HFFc6 (cell line): ENCODE data around the gene SLC2A13. TPM values are rescaled to one million over a fixed set of nuclear protein-coding genes. Genes with fewer than 3 reads are reported as not detected.
A peak's percentile ranks its signal among the peaks of the same experiment; 100 is the strongest.

Source experiments
- DNase-seq: peaks from one replicate; pipeline ENCODE4 v3.0.0-alpha.2; 2018
- H3K27ac Mint-ChIP-seq: 2 replicates; pipeline ENCODE4 v1.8.0; 2020; ENCODE audit warnings: mild to moderate bottlenecking, mixed read lengths
- H3K27me3 Mint-ChIP-seq: 2 replicates; pipeline ENCODE4 v1.8.0; 2021; ENCODE audit warnings: mild to moderate bottlenecking, moderate library complexity, mixed read lengths; ENCODE audit not compliant: insufficient read depth
- H3K36me3 Mint-ChIP-seq: 2 replicates; pipeline ENCODE4 v1.8.0; 2021; ENCODE audit warnings: low read depth, mixed read lengths
- H3K4me1 Mint-ChIP-seq: 2 replicates; pipeline ENCODE4 v1.8.0; 2020; ENCODE audit warnings: low read depth, mixed read lengths
- H3K4me3 Mint-ChIP-seq: 2 replicates; pipeline ENCODE4 v1.8.0; 2020; ENCODE audit warnings: mild to moderate bottlenecking, moderate library complexity, mixed read lengths
- H3K9me3 Mint-ChIP-seq: 2 replicates; pipeline ENCODE4 v1.8.0; 2020; ENCODE audit warnings: mild to moderate bottlenecking, mixed read lengths
- total RNA-seq, 6 experiments: library from RNA; stranded (reverse); fragmentation: NEBNext Ultra II Directional; extraction: Animal tissue kit (Norgen Biotek cat#: 25700); gene quantifications; 2 replicates in 1 of 6; 3 replicates in 5 of 6; pipeline ENCODE4 v1.2.3, GENCODE V29; 2021
- TF ChIP-seq, protein P1 (sequence below): fragments of 200-600 bp; sonication (generic); IDR thresholded peaks from 2 replicates; pipeline ENCODE4 v1.5.0; 2021; ENCODE audit warnings: antibody characterized with exemption, mild to moderate bottlenecking

Gene SLC2A13
- total RNA-seq, 6 experiments from 2014 or later: 2.3 to 3.3 (median 2.9) TPM

DNA sequence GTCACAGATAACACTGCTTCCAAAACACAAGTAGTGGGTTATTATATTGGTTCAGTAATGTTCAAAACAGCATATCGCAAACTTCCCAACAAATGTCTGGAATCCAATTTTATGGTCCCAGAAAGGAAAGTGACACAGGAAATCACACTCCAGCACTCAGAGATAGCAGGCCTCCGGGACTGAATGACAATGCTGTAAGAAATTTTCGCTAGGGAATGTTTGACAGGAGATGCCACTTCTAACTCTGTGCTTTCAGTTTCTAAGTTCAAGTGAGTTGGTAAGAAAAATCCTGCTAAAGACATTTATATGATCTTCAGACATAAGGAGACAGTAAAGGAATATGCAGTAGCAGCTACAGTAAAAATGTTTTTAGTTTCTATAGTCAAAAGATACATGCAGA lies 93.2 kb downstream of the SLC2A13 start:
- 0 out of 2 replicates have a peak, but pooled peaks cover 6% of the 10 kb centered on the region for H3K4me1 Mint-ChIP-seq
- no peaks in the 10 kb centered on the region for H3K9me3 Mint-ChIP-seq
- H3K27me3 Mint-ChIP-seq: no peaks in the 10 kb centered on the region
- DNase-seq: no peak
- no peaks in the 10 kb centered on the region for H3K36me3 Mint-ChIP-seq
- no peak overlapping the region for H3K27ac Mint-ChIP-seq
- no peak overlapping the region for H3K4me3 Mint-ChIP-seq
- TF ChIP-seq, protein P1, sequence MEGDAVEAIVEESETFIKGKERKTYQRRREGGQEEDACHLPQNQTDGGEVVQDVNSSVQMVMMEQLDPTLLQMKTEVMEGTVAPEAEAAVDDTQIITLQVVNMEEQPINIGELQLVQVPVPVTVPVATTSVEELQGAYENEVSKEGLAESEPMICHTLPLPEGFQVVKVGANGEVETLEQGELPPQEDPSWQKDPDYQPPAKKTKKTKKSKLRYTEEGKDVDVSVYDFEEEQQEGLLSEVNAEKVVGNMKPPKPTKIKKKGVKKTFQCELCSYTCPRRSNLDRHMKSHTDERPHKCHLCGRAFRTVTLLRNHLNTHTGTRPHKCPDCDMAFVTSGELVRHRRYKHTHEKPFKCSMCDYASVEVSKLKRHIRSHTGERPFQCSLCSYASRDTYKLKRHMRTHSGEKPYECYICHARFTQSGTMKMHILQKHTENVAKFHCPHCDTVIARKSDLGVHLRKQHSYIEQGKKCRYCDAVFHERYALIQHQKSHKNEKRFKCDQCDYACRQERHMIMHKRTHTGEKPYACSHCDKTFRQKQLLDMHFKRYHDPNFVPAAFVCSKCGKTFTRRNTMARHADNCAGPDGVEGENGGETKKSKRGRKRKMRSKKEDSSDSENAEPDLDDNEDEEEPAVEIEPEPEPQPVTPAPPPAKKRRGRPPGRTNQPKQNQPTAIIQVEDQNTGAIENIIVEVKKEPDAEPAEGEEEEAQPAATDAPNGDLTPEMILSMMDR: no peak

DNA sequence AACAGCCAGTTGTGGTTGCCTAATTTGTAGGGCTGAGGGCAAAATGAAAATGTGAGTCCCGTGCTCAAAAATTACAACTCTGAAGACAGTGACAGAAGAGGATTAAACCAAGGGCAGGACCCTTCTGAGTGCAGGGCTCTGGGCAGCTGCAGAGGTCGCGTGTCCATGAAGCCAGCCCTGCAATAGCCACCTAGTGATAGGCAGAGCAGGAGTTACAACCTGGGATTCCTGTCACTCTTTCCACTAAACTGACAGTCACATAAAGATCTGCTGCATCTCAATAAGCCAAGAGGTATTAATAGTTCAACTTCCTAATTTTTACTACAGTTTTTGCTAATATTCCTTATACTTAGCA lies 94.1 kb downstream of the SLC2A13 start:
- H3K27me3 Mint-ChIP-seq: no peaks in the 10 kb centered on the region
- H3K9me3 Mint-ChIP-seq: no peaks in the 10 kb centered on the region
- H3K36me3 Mint-ChIP-seq: no peaks in the 10 kb centered on the region
- TF ChIP-seq, protein P1: no peak
- H3K4me3 Mint-ChIP-seq: peak overlapping the region; percentile 71
- H3K27ac Mint-ChIP-seq: no peak overlapping the region
- DNase-seq: no peak
- H3K4me1 Mint-ChIP-seq: 0 out of 2 replicates have a peak, but pooled peaks cover 6% of the 10 kb centered on the region

DNA sequence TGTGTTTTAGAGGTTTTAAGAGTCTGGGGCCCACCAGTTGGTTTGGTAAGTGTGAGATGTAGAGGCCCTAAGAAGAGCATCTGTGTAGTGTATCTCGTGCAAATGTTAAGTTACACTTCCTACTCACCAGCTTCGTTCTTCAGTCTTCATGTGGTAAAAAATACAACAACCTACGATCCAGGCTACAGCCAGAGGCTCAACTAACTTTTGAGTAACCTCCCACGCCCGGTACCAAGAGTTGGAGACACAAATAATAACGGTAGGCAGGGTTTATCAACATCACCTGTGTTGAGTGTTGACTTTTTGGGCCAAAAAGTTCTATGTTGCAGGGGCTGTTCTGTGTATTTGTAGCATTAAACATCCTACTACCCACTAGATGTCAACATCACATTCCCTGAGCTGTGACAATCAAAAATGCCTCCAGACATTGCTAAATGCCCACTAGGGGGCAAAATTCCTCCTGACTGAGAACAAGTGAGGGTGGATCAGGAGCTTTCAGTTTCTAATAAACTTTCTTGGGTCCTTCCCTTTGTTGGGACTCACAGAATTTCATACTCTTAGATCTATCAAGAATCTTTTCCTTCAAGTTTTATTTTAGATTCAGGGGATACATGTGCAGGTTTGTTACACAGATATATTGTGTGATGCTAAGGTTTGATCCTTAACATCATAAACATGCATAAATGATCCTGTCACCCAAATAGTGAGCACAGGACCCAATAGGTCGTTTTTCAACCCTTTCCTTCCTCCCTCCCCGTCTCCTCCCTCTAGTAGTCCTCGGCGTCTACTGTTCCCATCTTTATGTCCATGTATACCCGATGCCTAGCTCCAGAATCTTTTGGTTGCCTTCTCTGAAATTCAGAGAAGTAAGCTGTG lies 94.7 kb downstream of the SLC2A13 start:
- Mint-ChIP-seq H3K4me1 (0 out of 2 replicates have a peak, but pooled peaks cover 6% of the 10 kb centered on the region), H3K27ac (no peak overlapping the region), H3K27me3 (no peaks in the 10 kb centered on the region), H3K36me3 (no peaks in the 10 kb centered on the region), H3K9me3 (no peaks in the 10 kb centered on the region), H3K4me3 (peak overlapping the region; percentile 71)
- DNase-seq: peak; percentile 53
- TF ChIP-seq, protein P1: peak; percentile 89

DNA sequence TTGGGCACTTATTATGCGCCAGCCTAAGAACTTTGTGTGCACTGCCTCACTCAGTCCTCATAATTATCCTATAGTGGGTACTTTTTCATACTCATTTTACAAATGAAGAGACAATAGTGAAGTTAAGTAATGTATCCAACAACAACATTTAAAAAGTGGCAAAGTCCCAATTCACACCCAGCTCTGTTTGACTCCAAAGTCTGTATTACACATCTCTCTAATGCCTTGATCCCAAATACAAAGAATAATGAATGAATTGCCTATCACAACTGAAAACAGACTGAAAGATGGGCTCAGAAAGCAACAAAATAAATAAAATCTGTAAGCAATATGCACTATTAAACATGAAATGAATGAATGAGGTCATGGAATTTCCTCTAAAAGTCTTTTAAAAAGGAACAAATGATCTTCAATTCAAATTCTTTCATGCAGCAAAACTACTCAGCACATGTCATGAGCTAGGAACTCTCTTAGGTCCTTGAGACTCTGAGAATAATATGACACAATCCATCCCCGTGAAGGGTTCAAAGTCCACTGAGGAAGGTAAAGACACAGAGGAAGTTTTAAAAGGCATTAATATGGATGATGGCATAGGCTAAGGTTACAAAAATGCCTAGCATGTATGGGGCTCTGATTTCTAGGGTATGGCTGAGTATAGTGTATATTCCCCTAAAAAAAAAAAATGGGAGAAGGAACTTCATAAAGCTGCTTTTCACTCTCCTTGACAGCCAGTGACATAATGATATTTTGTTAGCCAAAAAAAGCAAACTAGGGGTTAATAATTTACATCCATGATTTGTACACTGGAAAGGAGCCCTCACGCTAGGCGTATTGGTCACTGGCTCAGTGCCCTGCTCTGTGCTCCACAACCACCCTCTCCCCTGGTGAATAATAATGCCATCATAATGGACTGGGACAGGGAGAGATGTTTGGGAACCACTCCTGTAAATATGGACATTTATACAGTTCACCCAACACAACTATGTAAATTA lies 103.4 kb downstream of the SLC2A13 start:
- Mint-ChIP-seq H3K4me1 (no peaks in the 10 kb centered on the region), H3K27ac (no peak overlapping the region), H3K4me3 (no peak overlapping the region), H3K9me3 (peaks cover 42% of the 10 kb centered on the region), H3K27me3 (no peaks in the 10 kb centered on the region), H3K36me3 (peaks cover 25% of the 10 kb centered on the region)
- TF ChIP-seq, protein P1: no peak
- no peak for DNase-seq

DNA sequence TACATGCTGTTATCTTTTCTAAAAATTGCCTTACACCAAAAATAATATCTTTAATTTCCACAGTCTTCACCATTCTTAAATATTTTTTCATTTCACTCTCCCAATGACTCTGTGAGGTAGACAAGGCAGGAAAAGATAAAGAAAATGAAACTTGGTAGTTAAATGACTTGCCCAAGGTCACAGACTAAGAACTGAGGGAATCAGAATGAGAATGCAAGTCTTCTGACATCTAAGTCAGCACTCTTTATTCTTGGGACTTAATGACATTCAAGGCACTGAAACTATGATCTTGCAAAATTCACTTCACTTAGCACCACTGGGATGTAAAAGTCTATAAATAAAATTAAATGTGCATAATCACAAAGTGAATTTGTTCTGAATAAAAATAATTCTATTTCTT lies 104.5 kb downstream of the SLC2A13 start:
- peaks cover 50% of the 10 kb centered on the region for H3K9me3 Mint-ChIP-seq
- no peak overlapping the region for H3K27ac Mint-ChIP-seq
- no peak overlapping the region for H3K4me3 Mint-ChIP-seq
- TF ChIP-seq, protein P1: no peak
- no peaks in the 10 kb centered on the region for H3K27me3 Mint-ChIP-seq
- DNase-seq: no peak
- H3K36me3 Mint-ChIP-seq: peaks cover 25% of the 10 kb centered on the region
- H3K4me1 Mint-ChIP-seq: no peaks in the 10 kb centered on the region
